ENCODE data around the gene NUPR1.
"Not testable (repeated sequence)": the region's sequence is repeated elsewhere in the genome, so short reads cannot be mapped to it uniquely, and the experiment has no call there.

NUPR1 gene

GRCh38 chr16:28538733-28539596 is at the start of gene NUPR1:
TSS of gene NUPR1 (minus strand) at chr16:28538974. CDS start at chr16:28538907, 67 bp downstream.
- DNase-seq, result no peak

GRCh38 chr16:28587386-28587785 is 48.6 kb upstream of the NUPR1 start:
- DNase-seq, result no peak

GRCh38 chr16:28586466-28586865 is 47.7 kb upstream of the NUPR1 start:
- DNase-seq, result no peak

GRCh38 chr16:28585674-28586073 is 46.9 kb upstream of the NUPR1 start:
- no peak for DNase-seq

- no peak for DNase-seq
These were observed 42.0 kb upstream of the NUPR1 start for GRCh38 chr16:28580726-28581315.

- DNase-seq, result no peak
These were observed 36.8 kb upstream of the NUPR1 start for GRCh38 chr16:28575446-28576109.

- DNase-seq, result no peak
These were observed 36.2 kb upstream of the NUPR1 start for GRCh38 chr16:28574925-28575324.

GRCh38 chr16:28573738-28574718 is 35.3 kb upstream of the NUPR1 start:
- DNase-seq, result no peak

- DNase-seq, result no peak
These were observed 34.1 kb upstream of the NUPR1 start for GRCh38 chr16:28572696-28573510.

- DNase-seq, result no peak
These were observed 31.4 kb upstream of the NUPR1 start for GRCh38 chr16:28569968-28570752.

GRCh38 chr16:28569021-28569420 is 30.2 kb upstream of the NUPR1 start:
- no peak for DNase-seq

- no peak for DNase-seq
These were observed 28.5 kb upstream of the NUPR1 start for GRCh38 chr16:28567292-28567691.

GRCh38 chr16:28566233-28566925 is 27.6 kb upstream of the NUPR1 start:
- not testable (repeated sequence) for DNase-seq

- DNase-seq, result no peak
These were observed 24.4 kb upstream of the NUPR1 start for GRCh38 chr16:28563218-28563617.

- no peak for DNase-seq
These were observed 23.4 kb upstream of the NUPR1 start for GRCh38 chr16:28562199-28562598.

GRCh38 chr16:28561557-28562187 is 22.9 kb upstream of the NUPR1 start:
- DNase-seq, result no peak

- DNase-seq, result no peak
These were observed 19.7 kb upstream of the NUPR1 start for GRCh38 chr16:28558456-28558855.

- DNase-seq, result no peak
These were observed 18.1 kb upstream of the NUPR1 start for GRCh38 chr16:28556914-28557320.

- DNase-seq, result no peak
These were observed 16.8 kb upstream of the NUPR1 start for GRCh38 chr16:28555561-28555960.

Measured in stimulated activated CD4-positive, alpha-beta T cell treated with anti-CD3 and anti-CD28 coated beads, Interleukin-2, amount 100 ng/mL, for 48 hours (primary cell).